Activated T-helper 17 cell treated with anti-CD3 and anti-CD28 coated beads, Interleukin-2, amount 50 U/mL, for 72 hours (primary cell): ENCODE results near the gene SERP1. TPM values are rescaled to one million over a fixed set of nuclear protein-coding genes. Genes with fewer than 3 reads are reported as not detected.

Experiments used
- total RNA-seq, 2 donors: library from RNA; stranded (reverse); gene quantifications; one replicate each; pipeline ENCODE4 v1.2.3, GENCODE V29; 2022

The SERP1 gene
- total RNA-seq, 2 donors from 2014 or later = 71.4 to 107 TPM

Other genes starting within 250 kb of the SERP1 start
- gene TSC22D2, start 138.2 kb downstream of the SERP1 start, total RNA-seq = 10 to 100 TPM; 13.9 to 14.6 TPM
- gene EIF2A, start 291 bp upstream of the SERP1 start, total RNA-seq = 100 to 1,000 TPM; 126 to 139 TPM
- gene SELENOT, start 56.8 kb upstream of the SERP1 start, total RNA-seq = 100 to 1,000 TPM; 111 to 144 TPM
- under 1 TPM in 1 of 2 donors, not detected in 1; 0.21 TPM for gene ERICH6, start 157.4 kb upstream of the SERP1 start, total RNA-seq
- 10 to 100 TPM; 42.8 to 92.4 TPM for gene SIAH2, start 216.7 kb upstream of the SERP1 start, total RNA-seq